Measurements from ENCODE around the gene TMPRSS11E.
"Not testable (repeated sequence)": the region's sequence is repeated elsewhere in the genome, so short reads cannot be mapped to it uniquely, and the experiment has no call there.

Gene TMPRSS11E

DNA sequence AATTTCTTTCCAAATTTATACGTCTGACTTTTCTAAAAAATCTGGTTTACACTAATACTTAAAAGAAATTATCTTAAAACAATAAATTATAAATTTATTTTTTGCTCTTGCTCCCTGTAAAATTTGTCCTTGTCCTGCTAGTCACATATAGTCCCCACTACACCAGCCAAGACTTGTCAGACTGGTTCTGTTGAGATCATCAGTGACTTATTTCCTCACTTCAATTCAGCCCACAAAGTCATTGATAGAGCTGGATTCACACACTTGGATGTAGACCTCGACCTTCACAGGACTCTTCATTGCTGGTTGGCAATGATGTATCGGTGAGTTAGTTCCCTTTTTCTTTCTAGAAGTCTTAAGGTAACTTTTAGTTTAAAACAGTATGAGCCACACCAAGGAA, at the start of gene TMPRSS11E:
Gene TMPRSS11E, plus strand, starts transcription at position 263 of the 400 bp plus-strand sequence. Its CDS starts 50 bp downstream, at position 313.
- TF ChIP-seq JUND (IDR thresholded peaks at IDR 0.05; ENCODE audit: low read depth): no peak
- in situ Hi-C loops (cut with HindIII; ENCODE audit: low pct_unique_long_range_greater_than_20kb, low sequenced_read_pairs): no loop called here
- DNase-seq (ENCODE audit: low read depth in 1 of 2, low spot score in 1 of 2): peak in 1 of 2 experiments; percentile 64

DNA sequence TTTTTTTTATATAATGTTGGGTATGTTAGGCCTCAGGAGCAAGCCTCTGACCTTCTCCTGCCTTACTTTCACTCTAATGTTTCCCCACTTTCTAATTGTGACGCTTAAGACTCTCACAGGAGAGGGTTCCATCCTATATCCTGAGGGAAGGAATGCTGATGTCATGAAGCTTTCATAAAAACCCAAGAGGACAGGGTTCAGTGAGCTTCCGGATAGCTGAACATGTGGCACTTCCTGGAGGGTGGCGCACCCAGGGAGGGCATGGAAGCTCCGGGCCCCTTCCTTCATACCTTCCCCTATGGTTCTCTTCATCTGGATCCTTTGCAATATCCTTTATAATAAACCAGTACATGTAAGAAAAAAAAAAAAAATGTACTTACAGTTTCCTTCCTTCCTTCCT, 48.0 kb upstream of the TMPRSS11E start:
- DNase-seq (ENCODE audit: low read depth in 1 of 2, low spot score in 1 of 2): no peak
- no peak for TF ChIP-seq JUND (IDR thresholded peaks at IDR 0.05; ENCODE audit: low read depth)
- in situ Hi-C loops (cut with HindIII; ENCODE audit: low pct_unique_long_range_greater_than_20kb, low sequenced_read_pairs): no loop called here

DNA sequence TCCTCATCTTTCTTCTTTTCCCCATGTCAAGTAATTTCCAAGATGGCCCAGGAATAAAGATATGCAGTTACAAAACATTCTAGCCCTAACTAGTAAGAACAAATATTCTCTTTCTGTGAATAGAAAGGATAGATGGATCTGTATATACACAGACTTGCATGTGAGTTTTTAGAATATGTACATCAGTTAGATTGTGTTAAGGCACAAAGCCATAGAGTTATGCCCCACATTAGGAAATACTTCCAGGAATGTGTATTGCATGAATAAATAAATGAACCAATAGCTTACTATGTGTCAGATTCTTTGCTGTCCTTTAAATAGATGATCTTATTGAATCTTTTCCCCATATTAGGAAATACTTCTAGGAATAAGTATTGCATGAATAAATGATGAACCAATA, 46.0 kb upstream of the TMPRSS11E start:
- in situ Hi-C loops (cut with HindIII; ENCODE audit: low pct_unique_long_range_greater_than_20kb, low sequenced_read_pairs): no loop called here
- TF ChIP-seq JUND (IDR thresholded peaks at IDR 0.05; ENCODE audit: low read depth): no peak
- DNase-seq (ENCODE audit: low read depth in 1 of 2, low spot score in 1 of 2): no peak

- DNase-seq (ENCODE audit: low read depth in 1 of 2, low spot score in 1 of 2): no peak
- no peak for TF ChIP-seq JUND (IDR thresholded peaks at IDR 0.05; ENCODE audit: low read depth)
- in situ Hi-C loops (cut with HindIII; ENCODE audit: low pct_unique_long_range_greater_than_20kb, low sequenced_read_pairs): no loop called here
These were observed 43.1 kb upstream of the TMPRSS11E start for GRCh38 chr4:68404153-68404552.

- DNase-seq (ENCODE audit: low read depth in 1 of 2, low spot score in 1 of 2); in situ Hi-C loops (cut with HindIII; ENCODE audit: low pct_unique_long_range_greater_than_20kb, low sequenced_read_pairs): not testable (repeated sequence)
These were observed 41.4 kb upstream of the TMPRSS11E start for GRCh38 chr4:68405718-68406478.

DNA sequence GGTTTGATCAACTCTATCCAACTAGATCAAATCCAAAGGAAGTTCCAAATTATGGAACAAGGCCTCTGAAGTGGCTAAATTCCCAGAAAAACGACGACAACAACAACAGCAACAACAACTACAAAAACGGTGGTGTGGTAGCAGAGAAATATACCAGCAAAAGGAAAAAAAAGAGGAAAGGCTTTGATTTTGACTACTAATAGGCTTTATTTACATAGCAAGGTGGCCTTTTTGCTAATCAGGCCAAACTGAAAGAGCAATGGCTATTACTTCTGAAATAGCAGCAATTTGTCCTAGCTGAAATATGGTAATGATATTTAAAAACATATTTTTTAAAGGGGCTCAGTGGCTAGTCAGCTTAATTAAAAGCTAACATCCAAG, 40.8 kb upstream of the TMPRSS11E start:
- TF ChIP-seq JUND (IDR thresholded peaks at IDR 0.05; ENCODE audit: low read depth): no peak
- no peak for DNase-seq (ENCODE audit: low read depth in 1 of 2, low spot score in 1 of 2)
- in situ Hi-C loops (cut with HindIII; ENCODE audit: low pct_unique_long_range_greater_than_20kb, low sequenced_read_pairs): no loop called here

DNA sequence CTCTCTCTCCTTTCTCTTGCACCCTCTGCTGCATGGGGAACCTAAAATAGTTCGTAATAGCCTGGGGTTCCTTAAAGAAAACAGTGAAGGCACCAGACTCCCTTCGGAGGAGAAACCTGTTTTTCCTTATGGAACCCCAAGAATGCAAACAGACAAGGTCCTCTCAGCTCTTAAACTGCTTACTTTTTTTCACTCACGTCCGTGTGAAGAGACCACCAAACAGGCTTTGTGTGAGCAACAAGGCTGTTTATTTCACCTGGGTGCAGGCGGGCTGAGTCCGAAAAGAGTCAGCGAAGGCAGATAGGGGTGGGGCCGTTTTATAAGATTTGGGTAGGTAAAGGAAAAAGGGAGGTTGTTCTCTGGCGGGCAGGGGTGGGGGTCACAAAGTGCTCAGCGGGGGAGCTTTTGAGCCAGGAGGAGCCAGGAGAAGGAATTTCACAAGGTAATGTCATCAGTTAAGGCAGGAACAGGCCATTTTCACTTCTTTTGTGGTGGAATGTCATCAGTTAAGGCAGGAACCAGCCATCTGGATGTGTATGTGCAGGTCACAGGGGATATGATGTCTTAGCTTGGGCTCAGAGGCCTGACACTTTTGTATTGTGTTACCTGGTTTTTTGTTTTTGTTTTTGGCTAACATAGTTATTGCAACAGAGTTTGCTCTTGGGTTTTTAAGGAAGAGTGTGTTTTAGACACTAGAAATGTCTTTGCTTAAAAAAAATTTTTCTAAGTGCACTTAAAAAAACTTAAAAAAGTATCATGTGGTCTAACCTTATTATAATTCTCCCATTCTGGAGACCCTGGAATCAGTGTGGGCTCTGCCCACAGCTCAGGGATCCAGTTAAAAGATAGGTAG, 40.0 kb upstream of the TMPRSS11E start:
- peak in 1 of 2 experiments; percentile 3 for DNase-seq (ENCODE audit: low read depth in 1 of 2, low spot score in 1 of 2)
- in situ Hi-C loops (cut with HindIII; ENCODE audit: low pct_unique_long_range_greater_than_20kb, low sequenced_read_pairs): not testable (repeated sequence)

- TF ChIP-seq JUND (IDR thresholded peaks at IDR 0.05; ENCODE audit: low read depth): no peak
- in situ Hi-C loops (cut with HindIII; ENCODE audit: low pct_unique_long_range_greater_than_20kb, low sequenced_read_pairs): no loop called here
- no peak for DNase-seq (ENCODE audit: low read depth in 1 of 2, low spot score in 1 of 2)
These were observed 39.4 kb upstream of the TMPRSS11E start for GRCh38 chr4:68407868-68408190.

DNA sequence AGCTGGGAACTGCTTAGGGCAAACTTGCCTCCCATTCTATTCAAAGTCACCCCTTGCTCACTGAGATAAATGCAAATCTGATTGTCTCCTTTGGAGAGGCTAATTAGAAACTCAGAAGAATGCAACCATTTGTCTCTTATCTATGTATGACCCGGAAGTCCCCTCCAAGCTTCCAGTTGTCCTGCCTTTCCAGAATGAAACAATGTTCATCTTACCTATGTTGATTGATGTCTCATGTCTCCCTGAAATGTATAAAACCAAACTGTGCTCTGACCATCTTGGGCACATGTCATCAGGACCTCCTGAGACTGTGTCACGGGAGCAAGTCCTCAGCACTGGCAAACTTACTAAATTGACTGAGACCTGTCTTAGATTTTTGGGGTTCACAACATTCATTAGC, 37.1 kb upstream of the TMPRSS11E start:
- no peak for DNase-seq (ENCODE audit: low read depth in 1 of 2, low spot score in 1 of 2)

DNA sequence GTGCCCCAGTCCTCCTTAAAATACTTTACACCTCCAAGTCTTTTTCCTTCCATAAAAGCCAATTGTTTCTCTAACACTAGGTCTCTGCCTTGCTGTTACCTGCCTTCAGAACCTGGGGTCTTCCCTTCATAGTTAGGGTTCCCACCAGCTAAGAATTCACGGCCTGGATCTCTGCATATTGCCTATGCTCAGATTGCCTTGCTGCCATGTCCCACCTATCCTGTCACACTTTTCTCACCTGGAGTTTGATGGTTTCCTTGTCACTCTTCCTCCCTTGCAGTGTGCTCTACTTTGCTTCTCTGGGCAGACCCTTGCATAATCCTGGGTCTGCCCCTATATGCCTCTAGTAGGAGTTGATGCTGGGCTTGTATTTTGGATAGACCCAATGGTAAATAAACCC, 36.6 kb upstream of the TMPRSS11E start:
- no peak for TF ChIP-seq JUND (IDR thresholded peaks at IDR 0.05; ENCODE audit: low read depth)
- in situ Hi-C loops (cut with HindIII; ENCODE audit: low pct_unique_long_range_greater_than_20kb, low sequenced_read_pairs): no loop called here
- no peak for DNase-seq (ENCODE audit: low read depth in 1 of 2, low spot score in 1 of 2)

More for the DNA sequence above, 37.1 kb upstream of the TMPRSS11E start:
- no peak for TF ChIP-seq JUND (IDR thresholded peaks at IDR 0.05; ENCODE audit: low read depth)
- in situ Hi-C loops (cut with HindIII; ENCODE audit: low pct_unique_long_range_greater_than_20kb, low sequenced_read_pairs): no loop called here

DNA sequence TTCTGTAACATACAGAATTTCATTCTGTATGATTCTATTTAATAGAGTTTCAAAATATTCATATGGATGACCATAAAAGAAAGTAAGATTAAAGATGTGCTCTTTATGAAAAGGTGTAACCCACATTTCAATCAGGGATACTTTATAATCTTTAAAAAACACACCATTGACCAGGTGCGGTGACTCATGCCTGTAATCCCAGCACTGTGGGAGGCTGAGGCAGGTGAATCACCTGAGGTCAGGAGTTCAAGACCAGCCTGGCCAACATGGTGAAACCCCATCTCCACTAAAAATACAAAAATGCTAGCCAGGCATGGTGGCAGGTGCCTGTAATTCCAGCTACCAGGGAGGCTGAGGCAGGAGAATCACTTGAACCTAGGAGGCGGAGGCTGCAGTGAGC, 35.2 kb upstream of the TMPRSS11E start:
- in situ Hi-C loops (cut with HindIII; ENCODE audit: low pct_unique_long_range_greater_than_20kb, low sequenced_read_pairs); DNase-seq (ENCODE audit: low read depth in 1 of 2, low spot score in 1 of 2): not testable (repeated sequence)

GRCh38 chr4:68416591-68416990, 30.7 kb upstream of the TMPRSS11E start:
- in situ Hi-C loops (cut with HindIII; ENCODE audit: low pct_unique_long_range_greater_than_20kb, low sequenced_read_pairs): no loop called here
- no peak for DNase-seq (ENCODE audit: low read depth in 1 of 2, low spot score in 1 of 2)
- TF ChIP-seq JUND (IDR thresholded peaks at IDR 0.05; ENCODE audit: low read depth): no peak

GRCh38 chr4:68426516-68426915, 20.7 kb upstream of the TMPRSS11E start:
- DNase-seq (ENCODE audit: low read depth in 1 of 2, low spot score in 1 of 2): no peak
- no peak for TF ChIP-seq JUND (IDR thresholded peaks at IDR 0.05; ENCODE audit: low read depth)
- in situ Hi-C loops (cut with HindIII; ENCODE audit: low pct_unique_long_range_greater_than_20kb, low sequenced_read_pairs): no loop called here
